Fibroblast of peridontal ligament (primary cell): Measurements from ENCODE around the gene LRRC56.
A peak's percentile ranks its signal among the peaks of the same experiment; 100 is the strongest.

Source experiments
- DNase-seq: peaks from one replicate; pipeline ENCODE4 v3.0.0-alpha.2; 2010; ENCODE audit errors: extremely low read depth

Gene LRRC56

DNA sequence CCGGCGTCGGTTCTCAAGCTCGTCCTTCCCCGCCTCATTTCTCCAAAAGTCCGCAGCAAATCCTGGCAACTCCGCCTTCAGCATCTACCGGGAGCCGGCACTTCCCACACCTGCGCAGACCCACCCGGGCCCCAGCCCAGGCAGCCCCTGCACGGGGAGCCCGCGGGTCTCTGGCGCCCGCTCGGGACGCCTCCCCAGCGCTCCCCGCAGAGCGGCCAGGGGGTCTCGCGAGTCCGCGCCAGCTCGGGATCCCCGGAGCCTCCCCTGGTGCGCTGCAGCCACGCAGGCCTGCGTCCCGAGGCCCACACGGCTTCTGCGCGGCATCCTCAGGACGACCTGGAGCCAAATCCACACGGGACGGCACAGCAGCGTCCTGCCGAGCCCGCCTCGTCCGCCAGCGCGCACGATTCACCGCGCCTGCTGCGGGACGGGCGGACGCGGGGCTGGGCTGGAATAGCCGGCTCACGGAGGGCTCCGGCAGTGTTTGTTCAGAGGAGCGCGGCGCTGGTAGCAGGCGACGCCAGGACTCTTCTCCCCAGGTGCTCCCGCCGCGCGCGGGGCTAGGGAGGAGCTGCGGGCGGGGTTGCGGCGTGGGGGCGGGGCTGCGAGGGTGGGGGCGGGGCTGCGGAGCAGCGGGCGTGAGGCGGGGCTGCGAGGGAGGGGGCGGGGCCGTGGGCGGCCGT, 38.1 kb downstream of the LRRC56 start:
- DNase-seq: peak; percentile 5

DNA sequence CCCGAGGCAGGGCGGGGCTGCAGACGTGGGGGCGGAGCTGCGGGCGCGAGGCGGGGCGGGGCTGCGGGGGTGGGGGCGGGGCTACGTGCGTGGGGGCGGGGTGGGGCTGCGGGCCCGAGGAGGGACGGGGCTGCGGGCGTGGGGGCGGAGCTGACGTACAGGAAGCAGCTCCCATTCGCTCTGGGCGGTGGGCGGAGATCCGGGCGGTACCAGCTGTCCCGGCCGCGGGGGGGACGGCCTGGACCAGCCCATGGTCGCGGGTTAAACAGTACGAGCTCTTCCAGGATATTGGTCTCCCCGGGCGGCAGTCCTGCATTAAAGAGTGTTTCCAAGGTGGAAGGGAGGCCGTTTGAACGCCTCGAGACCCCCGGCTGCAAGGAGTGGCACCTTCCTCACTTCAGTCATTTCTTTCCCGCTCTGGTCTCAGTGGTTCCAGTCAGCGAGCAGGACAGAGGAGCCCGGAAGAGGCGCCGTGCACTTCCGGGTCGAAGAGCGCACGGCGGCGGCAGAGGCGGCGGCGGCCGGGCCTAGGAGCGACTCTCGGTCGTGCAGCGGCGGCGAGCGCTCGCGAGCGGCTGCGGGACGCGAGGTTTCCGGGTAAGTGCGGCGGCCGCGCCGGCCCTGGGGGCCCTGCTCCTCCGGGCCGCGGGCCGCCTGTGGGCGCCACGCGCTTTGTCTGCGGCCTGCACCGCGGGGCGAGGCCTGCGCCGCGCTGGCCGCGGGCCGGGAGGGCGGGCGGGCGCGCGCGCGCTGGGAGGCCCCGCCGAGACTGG, 38.9 kb downstream of the LRRC56 start, which contains the start of gene PHRF1:
Gene PHRF1, plus strand, starts transcription at position 475 of the 773 bp plus-strand sequence. CDS start 5,043 bp downstream, outside the sequence.
- DNase-seq: peak; percentile 93

DNA sequence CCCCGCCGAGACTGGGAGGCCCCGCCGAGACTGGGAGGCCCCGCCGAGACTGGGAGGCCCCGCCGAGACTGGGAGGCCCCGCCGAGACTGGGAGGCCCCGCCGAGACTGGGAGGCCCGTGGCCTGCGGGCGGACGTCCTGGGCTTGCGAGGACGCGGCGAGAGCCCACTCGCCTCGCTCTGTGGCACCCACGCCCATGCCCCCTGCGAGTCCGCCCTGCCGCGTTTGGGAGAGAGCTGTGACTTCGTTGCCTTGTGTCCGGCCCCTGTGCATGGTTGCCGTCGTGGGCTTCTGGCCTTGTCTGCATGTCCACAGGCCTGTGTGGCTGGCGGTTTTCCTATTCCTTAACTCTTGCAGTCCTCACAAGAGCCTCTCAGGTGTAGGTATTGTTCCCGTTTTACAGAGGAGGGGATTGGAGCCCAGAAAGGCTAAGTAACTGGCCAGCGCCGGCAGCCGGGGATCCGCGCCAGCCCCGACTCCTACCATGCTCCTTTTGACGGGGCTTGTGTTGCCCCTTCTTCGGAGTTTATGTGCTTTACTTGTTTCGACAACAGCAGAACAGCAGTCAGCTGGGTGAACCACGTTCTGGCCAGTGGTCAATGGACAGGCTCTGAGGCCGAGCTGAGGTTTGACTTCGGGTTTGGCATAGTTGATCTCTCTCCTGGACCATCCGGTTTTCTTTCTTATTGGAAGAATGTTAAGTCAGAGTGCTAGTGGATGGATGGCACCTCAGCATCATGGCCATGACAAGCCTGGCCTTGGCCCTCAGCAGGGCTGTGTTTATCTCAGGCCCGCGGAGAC, 39.7 kb downstream of the LRRC56 start:
- peak; percentile 15 for DNase-seq

DNA sequence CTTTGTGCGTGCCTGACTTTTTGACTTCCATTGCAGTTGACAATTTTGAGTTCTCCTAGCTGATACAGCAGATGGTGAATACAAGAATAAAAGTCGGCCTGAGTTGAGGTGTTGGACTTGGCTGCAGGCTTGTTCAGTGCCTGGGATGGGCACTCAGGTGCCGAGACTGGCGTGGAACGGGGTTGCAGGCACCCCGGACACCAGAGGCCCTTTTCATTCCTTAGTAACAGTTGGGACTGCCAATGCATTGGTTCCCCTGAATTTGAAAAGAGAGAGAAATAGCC, 40.2 kb downstream of the LRRC56 start:
- no peak for DNase-seq

DNA sequence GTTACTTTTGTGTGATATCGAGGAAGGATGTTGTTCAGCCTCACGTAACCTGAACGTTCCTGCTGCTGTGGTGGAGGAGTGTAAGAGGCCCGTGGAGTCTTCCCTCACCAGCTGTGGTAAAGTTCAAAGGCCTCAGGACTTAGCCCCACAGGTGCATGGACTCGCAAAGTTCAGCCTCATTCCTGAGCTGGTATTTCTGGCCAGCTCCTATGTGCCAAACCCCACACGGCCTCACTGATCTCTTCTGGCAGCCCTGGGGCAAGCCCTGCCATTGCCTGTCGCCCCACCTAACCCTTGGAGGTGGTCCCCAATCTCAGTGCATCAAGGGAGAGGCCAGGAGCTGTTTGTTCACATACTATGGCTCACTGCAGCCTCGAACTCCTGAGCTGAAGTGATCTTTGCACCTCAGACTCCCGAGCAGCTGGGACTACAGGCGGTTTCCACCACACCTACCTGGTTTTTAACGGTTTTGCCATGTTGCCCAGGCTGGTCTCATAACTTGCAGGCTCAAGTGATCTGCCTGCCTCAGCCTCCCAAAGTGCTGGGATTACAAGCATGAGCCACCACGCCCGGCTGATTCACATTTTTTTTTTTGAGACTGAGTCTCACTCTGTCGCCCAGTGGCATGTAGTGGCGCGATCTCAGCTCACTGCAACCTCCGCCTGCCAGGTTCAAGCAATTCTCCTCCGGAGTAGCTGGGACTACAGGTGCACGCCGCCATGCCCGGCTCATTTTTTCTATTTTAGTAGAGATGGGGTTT, 41.1 kb downstream of the LRRC56 start:
- DNase-seq: no peak

DNA sequence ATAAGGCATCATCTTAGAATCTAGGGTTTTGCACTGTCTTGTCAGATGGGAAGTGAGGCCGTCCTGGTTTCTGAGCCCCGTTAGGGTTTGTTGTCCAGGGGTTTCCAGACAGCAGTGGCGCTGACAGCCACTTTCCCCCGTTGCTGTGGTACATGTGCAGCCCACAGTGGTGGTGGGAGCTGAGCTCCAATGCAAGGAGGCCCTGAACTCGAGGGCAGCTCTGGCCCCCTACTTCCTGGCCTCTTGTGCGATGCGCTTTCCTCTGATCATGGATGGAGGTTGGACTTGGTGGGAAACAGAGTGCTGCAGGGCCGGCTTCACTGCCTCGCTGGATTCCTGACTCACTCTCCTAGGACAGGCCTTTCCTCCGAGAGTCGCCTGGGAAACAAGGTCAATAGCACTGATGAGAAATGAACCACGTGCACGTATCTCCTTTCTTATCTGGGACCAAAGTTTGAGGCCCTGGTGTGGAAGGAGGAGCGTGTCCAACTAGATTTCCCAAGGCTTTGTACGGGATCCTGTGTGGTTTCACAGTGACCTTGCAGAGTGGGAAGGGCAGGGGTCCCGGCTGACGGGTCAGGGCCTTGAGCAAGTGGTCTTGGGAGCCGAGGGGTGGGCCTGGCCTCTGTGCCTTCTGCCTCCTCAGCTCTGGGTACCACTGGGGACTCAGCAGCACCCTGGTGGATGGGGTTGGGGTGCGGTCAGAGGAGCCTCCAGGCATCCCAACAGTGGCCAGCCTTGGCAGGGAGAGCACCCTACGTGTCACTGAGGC, 42.7 kb downstream of the LRRC56 start:
- peak; percentile 7 for DNase-seq

DNA sequence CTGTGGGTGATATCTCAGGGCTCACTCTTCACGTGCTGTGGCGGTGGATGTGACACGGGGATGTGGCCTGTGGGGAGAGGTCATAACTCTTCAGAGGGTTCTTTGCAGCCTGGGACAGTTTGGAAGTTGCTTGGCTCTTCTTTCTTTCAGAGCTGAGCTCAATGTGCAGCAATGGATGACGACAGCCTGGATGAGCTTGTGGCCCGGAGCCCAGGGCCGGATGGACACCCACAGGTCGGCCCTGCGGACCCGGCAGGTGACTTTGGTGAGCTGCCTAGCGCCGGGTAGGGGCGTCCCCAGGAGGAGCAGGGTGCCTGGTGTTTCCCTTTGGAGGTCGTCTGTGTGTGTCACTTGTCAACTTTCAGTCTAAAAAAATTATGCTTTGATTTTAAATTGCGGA, 44.0 kb downstream of the LRRC56 start:
- DNase-seq: no peak

DNA sequence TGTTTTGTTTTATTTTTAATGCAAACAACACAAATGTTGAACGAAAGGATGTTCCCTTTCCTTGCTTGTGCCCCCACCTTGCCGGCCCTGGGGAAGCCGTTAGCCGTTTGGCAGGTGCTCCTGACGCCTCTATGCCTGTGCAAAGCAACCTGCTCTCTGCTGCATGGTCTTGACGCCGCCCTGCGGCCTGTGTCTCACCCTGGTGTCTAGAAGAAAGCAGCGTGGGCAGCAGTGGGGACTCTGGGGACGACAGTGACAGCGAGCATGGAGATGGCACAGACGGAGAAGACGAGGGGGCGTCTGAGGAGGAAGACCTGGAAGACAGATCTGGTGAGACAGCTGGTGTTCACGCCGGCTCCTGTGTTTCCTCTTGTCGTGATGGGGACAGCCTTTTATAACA, 44.4 kb downstream of the LRRC56 start:
- DNase-seq: no peak

DNA sequence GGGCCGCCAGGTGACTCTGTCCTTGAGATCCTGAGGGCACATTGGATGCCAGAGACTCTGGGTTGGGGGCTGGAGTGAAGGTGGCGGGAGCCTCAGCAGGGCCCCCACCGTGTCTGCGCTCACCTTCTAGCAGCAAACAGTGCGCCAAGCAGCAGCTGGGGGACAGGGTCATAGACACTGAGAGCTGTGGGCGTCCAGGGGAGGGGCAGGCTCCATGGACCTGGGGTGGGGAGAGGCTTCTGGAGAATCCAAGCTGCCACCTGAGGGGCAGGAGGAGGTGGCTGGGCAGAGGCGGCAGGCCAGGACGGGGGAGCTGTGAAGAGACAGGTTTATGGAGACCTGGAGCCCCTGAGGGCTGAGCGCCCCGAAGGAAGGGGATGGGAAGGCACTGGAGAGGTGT, 47.0 kb downstream of the LRRC56 start:
- no peak for DNase-seq

DNA sequence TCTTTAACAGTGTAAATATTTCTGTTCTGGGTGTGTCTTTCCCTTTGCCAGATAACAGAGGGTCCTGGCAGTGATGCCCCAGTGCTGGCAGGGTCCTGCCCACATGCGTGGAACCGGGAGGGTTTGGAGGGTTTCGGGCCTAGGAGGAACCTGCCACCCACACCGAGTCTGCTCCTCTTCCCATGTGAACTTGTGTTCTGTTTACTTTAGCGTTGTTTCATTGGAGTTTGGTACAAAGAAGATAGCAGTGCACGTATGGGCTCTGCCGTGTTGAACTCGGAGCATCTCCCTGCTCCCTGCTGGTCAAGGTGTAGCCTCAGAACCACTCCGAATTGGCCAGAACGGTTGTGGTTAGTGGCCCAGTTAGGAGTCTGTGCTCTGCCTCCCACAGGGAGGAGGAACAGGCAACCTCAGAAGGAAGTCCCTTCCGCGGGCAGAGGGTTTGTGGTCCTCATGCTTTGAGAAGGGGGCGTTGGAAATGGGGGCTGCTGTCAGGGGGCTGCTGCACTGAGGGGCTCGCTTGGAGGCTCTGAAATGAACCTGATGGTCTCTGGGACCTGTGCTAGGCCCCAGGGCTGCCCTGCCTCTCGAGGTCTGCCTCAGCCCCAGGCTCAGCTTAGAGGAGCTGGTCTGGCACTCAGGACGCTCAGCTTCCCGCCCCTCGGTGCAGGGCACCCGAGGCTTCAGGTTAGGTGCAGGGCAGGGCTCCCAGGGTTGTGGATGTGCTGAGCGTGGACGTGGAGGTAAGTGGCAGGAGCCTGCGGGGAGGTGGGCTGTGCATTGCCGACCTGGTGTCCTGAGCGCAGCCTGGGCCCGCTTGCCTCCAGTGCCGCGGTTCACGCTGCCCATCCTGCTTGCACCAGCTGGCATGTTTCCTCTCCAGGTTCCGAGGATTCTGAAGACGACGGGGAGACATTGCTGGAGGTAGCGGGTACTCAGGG, 49.3 kb downstream of the LRRC56 start:
- DNase-seq: no peak

DNA sequence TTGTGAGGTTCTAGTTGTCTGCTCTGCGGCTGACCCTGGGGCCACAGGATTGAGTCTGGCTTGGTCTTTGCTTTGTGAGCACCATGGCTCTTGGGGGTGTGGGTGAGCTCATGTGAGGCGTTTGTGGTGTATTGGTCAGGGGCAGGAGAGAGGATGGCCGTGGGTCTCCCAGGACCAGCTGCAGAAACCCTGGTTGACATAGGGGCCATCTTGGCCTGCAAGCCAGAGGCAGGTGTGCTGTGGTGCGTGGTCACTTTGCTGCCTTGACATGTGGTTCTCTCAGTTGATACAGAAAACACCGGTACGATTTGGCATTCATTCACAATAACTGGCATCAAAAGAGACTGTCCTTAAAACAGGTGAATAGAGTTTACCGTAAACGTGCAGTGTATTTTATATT, 50.2 kb downstream of the LRRC56 start:
- DNase-seq: no peak

DNA sequence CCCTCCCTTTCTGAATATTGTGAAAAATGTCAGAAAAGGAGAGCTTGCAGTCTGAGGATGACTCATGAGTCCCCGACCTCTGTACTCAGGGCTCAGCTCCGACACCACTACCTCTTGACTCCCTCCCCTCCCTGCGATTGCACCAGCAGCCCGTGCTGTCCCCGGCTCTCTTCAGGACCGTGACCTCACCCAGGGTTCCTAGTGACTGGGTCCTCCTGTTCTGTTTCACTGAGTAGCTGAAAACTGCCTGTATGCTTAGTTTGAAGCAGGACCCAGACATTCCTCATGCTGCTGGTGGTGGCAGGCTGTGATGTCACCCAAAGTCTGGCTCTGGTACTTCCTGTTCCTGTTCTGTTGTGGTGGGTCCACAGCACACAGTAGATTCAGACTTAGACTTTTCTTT, 50.7 kb downstream of the LRRC56 start:
- DNase-seq: peak; percentile 25

DNA sequence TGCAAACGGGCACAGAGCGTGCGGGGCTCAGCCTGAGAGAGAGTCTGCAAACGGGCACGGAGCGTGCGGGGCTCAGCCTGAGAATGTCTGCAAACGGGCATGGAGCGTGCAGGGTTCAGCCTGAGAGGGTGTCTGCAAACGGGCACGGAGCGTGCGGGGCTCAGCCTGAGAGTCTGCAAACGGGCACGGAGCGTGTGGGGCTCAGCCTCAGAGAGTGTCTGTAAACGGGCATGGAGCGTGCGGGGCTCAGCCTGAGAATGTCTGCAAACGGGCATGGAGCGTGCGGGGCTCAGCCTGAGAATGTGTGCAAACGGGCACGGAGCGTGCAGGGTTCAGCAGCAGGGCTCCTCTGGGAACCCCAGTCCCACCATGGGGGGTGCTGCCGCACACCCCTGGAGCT, 52.5 kb downstream of the LRRC56 start:
- no peak for DNase-seq

DNA sequence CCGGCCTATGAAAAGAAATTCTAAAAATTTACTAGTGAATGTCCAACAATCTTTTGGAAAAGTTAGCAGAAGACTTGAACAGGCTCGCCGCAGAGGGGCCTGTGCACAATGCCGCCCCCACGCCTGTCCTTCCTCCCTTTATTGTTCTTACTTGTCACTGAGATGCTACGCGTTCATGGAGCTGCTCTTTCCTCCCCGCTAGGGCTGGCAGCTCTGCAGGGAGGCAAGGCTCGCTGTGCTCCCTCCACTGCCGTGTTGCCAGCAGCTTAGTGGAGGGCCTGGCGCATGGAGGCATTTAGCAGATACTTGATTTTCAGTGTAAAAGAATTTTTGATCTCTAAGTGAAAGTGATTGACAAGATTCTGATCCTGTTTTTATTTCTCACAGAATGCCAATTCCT, 53.7 kb downstream of the LRRC56 start:
- no peak for DNase-seq

DNA sequence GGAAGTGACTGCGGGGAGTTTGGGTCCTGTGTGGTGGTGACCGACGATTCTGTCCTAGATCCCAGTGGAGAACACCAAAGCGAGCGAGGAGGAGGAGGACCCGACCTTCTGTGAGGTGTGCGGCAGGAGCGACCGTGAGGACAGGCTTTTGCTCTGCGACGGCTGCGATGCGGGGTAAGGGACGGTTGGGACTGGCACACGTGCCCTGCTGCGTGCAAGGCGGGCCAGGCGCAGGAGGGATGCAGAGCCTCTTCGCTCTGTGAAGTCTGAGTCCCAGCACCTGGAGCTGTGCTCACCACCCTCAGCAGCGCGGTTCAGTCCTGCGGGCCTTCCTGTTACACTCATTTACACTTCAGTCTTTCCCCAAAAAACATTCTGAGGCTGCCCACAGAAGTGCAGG, 55.2 kb downstream of the LRRC56 start:
- DNase-seq: no peak

DNA sequence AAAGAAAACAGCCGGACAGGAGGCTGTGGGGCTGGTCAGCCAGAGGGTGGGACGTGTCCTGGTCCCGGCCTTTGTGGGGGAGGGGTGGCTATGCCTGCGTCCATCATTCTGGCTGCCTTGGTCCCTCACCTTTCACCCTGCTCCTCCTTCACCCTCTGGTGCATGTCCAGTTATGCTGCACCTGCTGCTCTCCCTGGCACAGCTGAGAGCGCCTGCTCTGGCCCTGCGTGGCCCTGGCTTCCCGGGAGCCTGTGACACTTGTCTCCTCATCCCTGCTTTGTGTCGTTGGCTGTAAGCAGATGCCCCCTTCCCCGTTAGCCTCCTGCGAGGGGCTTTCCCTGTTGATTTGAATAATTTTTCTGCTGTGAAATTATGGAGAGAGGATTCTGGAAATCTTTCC, 55.6 kb downstream of the LRRC56 start:
- DNase-seq: no peak

DNA sequence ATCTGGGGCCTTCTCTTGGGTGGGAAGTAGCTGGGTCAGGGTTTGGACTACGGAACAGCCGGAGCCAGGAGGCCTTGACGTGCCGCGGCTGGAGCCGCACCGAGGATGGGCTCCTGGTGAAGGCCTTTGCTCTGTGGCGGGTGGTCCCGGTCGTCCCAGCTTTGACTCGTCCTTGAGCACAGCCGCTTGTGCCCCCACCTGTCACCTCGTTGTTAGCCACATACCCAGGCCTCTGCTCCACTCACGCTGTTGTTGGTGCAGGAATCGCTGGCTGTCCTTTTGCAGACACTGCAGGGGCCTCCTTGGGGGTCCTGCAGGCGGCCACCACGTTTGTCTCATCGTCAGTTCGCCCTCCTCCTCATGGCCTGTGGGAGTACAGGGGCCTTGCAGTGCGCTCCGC, 56.0 kb downstream of the LRRC56 start:
- no peak for DNase-seq

DNA sequence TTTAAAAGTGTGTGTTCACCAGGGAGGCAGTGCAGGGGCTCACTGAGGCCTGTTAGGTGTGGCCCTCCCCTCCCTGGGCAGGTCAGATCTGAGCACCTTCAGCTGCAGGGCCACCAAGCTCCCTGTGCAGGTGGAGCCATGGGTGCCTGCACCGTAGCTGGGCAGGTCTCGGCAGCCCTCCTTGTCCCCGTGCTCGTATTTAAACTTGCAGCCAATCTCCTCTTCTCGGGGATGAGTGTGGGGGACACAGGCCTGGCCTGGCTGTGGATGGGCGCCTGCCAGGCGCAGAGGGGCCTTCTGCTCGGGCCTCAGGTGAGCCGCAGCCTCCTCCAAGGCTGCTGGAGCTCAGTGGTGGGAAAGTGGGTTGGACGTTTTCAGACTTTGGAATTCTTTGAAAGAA, 58.1 kb downstream of the LRRC56 start:
- no peak for DNase-seq

DNA sequence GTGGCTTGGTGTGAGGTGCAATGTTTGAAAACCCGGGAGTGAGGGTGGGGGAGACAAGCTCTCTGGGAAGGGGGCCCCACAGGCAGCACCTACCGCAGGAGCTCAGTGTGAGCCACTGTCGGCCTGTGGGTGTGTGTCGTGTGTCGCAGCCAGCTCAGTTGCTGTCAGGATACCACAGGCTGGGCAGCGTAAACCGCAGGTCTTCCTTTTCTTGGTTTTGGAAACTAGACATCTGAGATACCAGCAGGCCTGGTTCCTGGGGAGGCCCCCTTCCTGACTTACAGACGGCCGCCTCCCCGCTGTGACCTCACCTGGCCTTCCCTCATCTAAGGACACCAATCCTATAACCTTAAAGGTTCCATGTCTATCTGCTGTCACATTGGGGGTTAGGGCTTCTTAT, 59.0 kb downstream of the LRRC56 start:
- no peak for DNase-seq

DNA sequence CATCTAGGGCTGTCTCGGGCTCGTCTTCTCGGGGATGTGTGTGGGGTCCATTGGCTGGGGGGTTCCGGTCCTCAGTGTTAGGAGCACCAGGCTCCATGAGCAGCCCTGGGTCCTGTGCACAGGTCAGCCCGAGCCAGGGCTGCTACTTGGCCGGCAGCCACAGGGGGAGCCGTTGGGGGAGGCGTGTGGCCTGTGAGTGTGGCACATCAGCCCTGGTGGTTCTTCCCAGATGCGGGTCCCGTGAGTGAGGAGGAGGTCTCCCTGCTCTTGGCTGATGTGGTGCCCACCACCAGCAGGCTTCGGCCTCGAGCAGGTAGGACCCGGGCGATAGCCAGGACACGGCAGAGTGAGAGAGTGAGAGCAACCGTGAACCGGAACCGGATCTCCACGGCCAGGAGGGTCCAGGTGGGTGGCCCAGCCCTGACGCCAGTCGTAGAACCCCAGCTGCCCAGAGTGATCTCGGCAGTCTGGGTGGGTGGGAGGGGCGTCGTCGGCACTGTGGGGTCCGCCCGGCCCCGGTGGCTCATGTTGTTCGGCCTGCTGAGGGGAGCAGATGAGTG, 59.9 kb downstream of the LRRC56 start:
- DNase-seq: no peak
